Activated CD8-positive, alpha-beta memory T cell treated with anti-CD3 and anti-CD28 coated beads for 48 hours (primary cell): Measurements from ENCODE around the gene IGFBP4.
A peak's percentile ranks its signal among the peaks of the same experiment; 100 is the strongest.

Experiments used
- DNase-seq, 3 experiments: peaks; one replicate each; pipeline ENCODE4 v3.0.0-alpha.2; 2020; ENCODE audit warnings: low read depth in 2 of 3, low spot score in 2 of 3

Gene IGFBP4

GRCh38 chr17:40470932-40471828 lies 27.9 kb downstream of the IGFBP4 start:
- no peak for DNase-seq

- no peak for DNase-seq
Observed at GRCh38 chr17:40471846-40472732, 28.8 kb downstream of the IGFBP4 start.

GRCh38 chr17:40472733-40473452 lies 29.6 kb downstream of the IGFBP4 start:
- no peak for DNase-seq

GRCh38 chr17:40473573-40474365 lies 30.5 kb downstream of the IGFBP4 start:
- no peak for DNase-seq

- no peak for DNase-seq
Observed at GRCh38 chr17:40474419-40475002, 31.3 kb downstream of the IGFBP4 start.

GRCh38 chr17:40475234-40475908 lies 32.1 kb downstream of the IGFBP4 start:
- DNase-seq: no peak

GRCh38 chr17:40477796-40478195 lies 34.5 kb downstream of the IGFBP4 start:
- no peak for DNase-seq

GRCh38 chr17:40478486-40478885 lies 35.2 kb downstream of the IGFBP4 start:
- no peak for DNase-seq

GRCh38 chr17:40479754-40480480 lies 36.7 kb downstream of the IGFBP4 start:
- no peak for DNase-seq

GRCh38 chr17:40480501-40481003 lies 37.3 kb downstream of the IGFBP4 start:
- peak; percentile 58 to 68 (median 67) for DNase-seq

- no peak for DNase-seq
Observed at GRCh38 chr17:40481106-40481505, 37.9 kb downstream of the IGFBP4 start.

GRCh38 chr17:40482722-40483121 lies 39.5 kb downstream of the IGFBP4 start:
- DNase-seq: no peak

GRCh38 chr17:40483679-40484078 lies 40.4 kb downstream of the IGFBP4 start:
- no peak for DNase-seq

GRCh38 chr17:40484285-40484972 lies 41.2 kb downstream of the IGFBP4 start:
- DNase-seq: no peak

- no peak for DNase-seq
Observed at GRCh38 chr17:40484973-40485530, 41.8 kb downstream of the IGFBP4 start.

- no peak for DNase-seq
Observed at GRCh38 chr17:40485851-40486521, 42.7 kb downstream of the IGFBP4 start.
